B cell (primary cell): ENCODE measurements around the gene TUBA4A. TPM values are rescaled to one million over a fixed set of nuclear protein-coding genes. Genes with fewer than 3 reads are reported as not detected.

Experiments used
- ATAC-seq: fragments of 200-7000 bp; cut with Tn5 transposase; one replicate; pipeline ENCODE4 v1.10.0; 2021; ENCODE audit warnings: low read depth, mild to moderate bottlenecking, moderate number of reproducible peaks, moderate library complexity
- CTCF ChIA-PET: fragments of 350-600 bp; sonication (Branson Sonifier 250); formaldehyde crosslinking; loops from one replicate; lab custom pipeline; 2021; ENCODE audit warnings: antibody characterized with exemption, inconsistent platforms; lab: Charles Lee
- POLR2A ChIA-PET: fragments of 350-600 bp; sonication (Branson Sonifier 250); formaldehyde crosslinking; loops from one replicate; lab custom pipeline; 2021; ENCODE audit warnings: antibody characterized with exemption; lab: Charles Lee
- DNase-seq: peaks from one replicate; pipeline ENCODE4 v3.0.0; 2013
- H2AFZ ChIP-seq: 2 replicates; pipeline ENCODE4 v1.6.1; 2012; ENCODE audit warnings: mild to moderate bottlenecking, low read depth, low read length; ENCODE audit not compliant: insufficient read depth, poor library complexity, severe bottlenecking
- H3K27ac ChIP-seq, 2 donors: 1 replicate in 1 of 2; 2 replicates in 1 of 2; pipeline ENCODE4 v1.5.1; 2012 to 2013; ENCODE audit warnings: low read length in 2 of 2, mild to moderate bottlenecking in 2 of 2, moderate library complexity in 1 of 2
- H3K27me3 ChIP-seq, 4 experiments: fragments of 200-600 bp in 1 of 4; sonication (generic) in 1 of 4; replicated peaks in 1 of 4; 1 replicate in 2 of 4; 2 replicates in 2 of 4; pipeline versions ENCODE4 v1.6.1 to v1.7.0; 2013 to 2016; ENCODE audit warnings: low read length in 3 of 4, mild to moderate bottlenecking in 2 of 4, mixed read lengths in 1 of 4, moderate library complexity in 1 of 4; ENCODE audit not compliant: insufficient read depth in 4 of 4, control insufficient read depth in 3 of 4; ENCODE audit errors: control extremely low read depth in 1 of 4
- H3K36me3 ChIP-seq, 2 experiments: replicated peaks in 1 of 2; 1 replicate in 1 of 2; 2 replicates in 1 of 2; pipeline versions ENCODE4 v1.6.1 to v1.7.1; 2013; ENCODE audit warnings: low read length in 1 of 2; ENCODE audit not compliant: insufficient read depth in 2 of 2, control insufficient read depth in 1 of 2; ENCODE audit errors: control extremely low read depth in 1 of 2, extremely low read depth in 1 of 2
- H3K4me1 ChIP-seq, 2 donors: fragments of 200-600 bp in 1 of 2; sonication (generic) in 1 of 2; 1 replicate in 1 of 2; 2 replicates in 1 of 2; pipeline versions ENCODE4 v1.5.1 to v1.6.1; 2013 to 2017; ENCODE audit warnings: low read length in 2 of 2; ENCODE audit not compliant: control insufficient read depth in 2 of 2, insufficient read depth in 2 of 2
- H3K4me2 ChIP-seq: replicated peaks from 2 replicates; pipeline ENCODE3; 2012; ENCODE audit warnings: mild to moderate bottlenecking, low read depth, low read length; ENCODE audit not compliant: poor library complexity, severe bottlenecking
- H3K4me3 ChIP-seq, 5 experiments: fragments of 200-600 bp in 1 of 5; sonication (generic) in 1 of 5; 1 replicate in 3 of 5; 2 replicates in 2 of 5; pipeline versions ENCODE4 v1.5.1 to v1.7.0; 2011 to 2016; ENCODE audit warnings: low read length in 4 of 5, mild to moderate bottlenecking in 4 of 5, low read depth in 2 of 5, control low read depth in 1 of 5, moderate library complexity in 1 of 5; ENCODE audit not compliant: insufficient read depth in 1 of 5; ENCODE audit errors: control extremely low read depth in 1 of 5, extremely low read depth in 1 of 5
- H3K79me2 ChIP-seq: fragments of 200-600 bp; sonication (generic); one replicate; pipeline ENCODE4 v1.6.0; 2016; ENCODE audit warnings: low read length; ENCODE audit not compliant: control insufficient read depth, insufficient read depth
- H3K9ac ChIP-seq: fragments of 200-600 bp; sonication (generic); 2 replicates; pipeline ENCODE4 v1.6.1; 2017; ENCODE audit warnings: mild to moderate bottlenecking, low read length, moderate library complexity
- H3K9me3 ChIP-seq, 3 donors: one replicate each; pipeline versions ENCODE4 v1.6.1 to v1.7.1; 2013; ENCODE audit warnings: low read length in 2 of 3; ENCODE audit not compliant: control insufficient read depth in 2 of 3, insufficient read depth in 1 of 3; ENCODE audit errors: control extremely low read depth in 1 of 3
- H4K20me1 ChIP-seq: 2 replicates; pipeline ENCODE4 v1.6.0; 2012; ENCODE audit warnings: mild to moderate bottlenecking, low read length; ENCODE audit not compliant: insufficient read depth, control insufficient read depth, poor library complexity, severe bottlenecking
- H3K27ac Mint-ChIP-seq: one replicate; pipeline ENCODE4 v1.8.0; 2021; ENCODE audit warnings: mixed read lengths
- H3K27me3 Mint-ChIP-seq: one replicate; pipeline ENCODE4 v1.8.0; 2021; ENCODE audit warnings: mixed read lengths
- H3K4me1 Mint-ChIP-seq: one replicate; pipeline ENCODE4 v1.8.0; 2021; ENCODE audit warnings: mixed read lengths
- H3K4me3 Mint-ChIP-seq: one replicate; pipeline ENCODE4 v1.8.0; 2021; ENCODE audit warnings: mixed read lengths
- H3K9me3 Mint-ChIP-seq: one replicate; pipeline ENCODE4 v1.8.0; 2022; ENCODE audit warnings: mixed read lengths; ENCODE audit not compliant: insufficient read depth
- EZH2 ChIP-seq: IDR thresholded peaks from 2 replicates; pipeline ENCODE4 v1.6.1; 2012; ENCODE audit warnings: borderline replicate concordance, low read depth, mild to moderate bottlenecking, moderate library complexity, low read length; ENCODE audit not compliant: insufficient read depth, poor library complexity, severe bottlenecking
- WGBS: methylation state at CpG from one replicate; pipeline ENCODE4 v1.1.5; 2013; ENCODE audit warnings: missing lambda C conversion rate; ENCODE audit not compliant: insufficient coverage; 5-methylcytosine and 5-hydroxymethylcytosine counted together
- intact Hi-C: fragments of 100-400 bp; cut with micrococcal nuclease; formaldehyde crosslinking; loops from one replicate; pipeline ENCODE4 v1.10.0; 2022
- polyA plus RNA-seq: library from polyadenylated mRNA; depleted of rRNA; stranded (reverse); fragments of >200 nt; gene quantifications from 2 replicates; pipeline ENCODE4 v1.2.3, GENCODE V29; 2012
- total RNA-seq, 2 donors: library from RNA; stranded (reverse); fragments of 120-200 nt in 1 of 2; gene quantifications; 1 replicate in 1 of 2; 2 replicates in 1 of 2; pipeline versions ENCODE4 v1.2.3 to v1.2.4, GENCODE V29; 2013 to 2022
- TF ChIP-seq, protein P1 (sequence below): fragments of 200-600 bp; IDR thresholded peaks from one replicate; pipeline ENCODE4 v1.8.0; 2022; ENCODE audit warnings: antibody characterized with exemption, mild to moderate bottlenecking

TUBA4A gene
- total and polyA plus RNA-seq, 2 donors (not counting 1 experiment from before 2014, with no cell fraction given) = 196 to 338 TPM

- peaks cover 13% of the 10 kb centered on the region for H3K4me1 Mint-ChIP-seq
- Histone ChIP-seq H3K9me3 (no peaks in the 10 kb centered on the region), H3K27ac (no peak overlapping the region), H3K79me2 (no peaks in the 10 kb centered on the region), H3K4me2 (no peak overlapping the region), H3K4me3 (no peak overlapping the region), H3K4me1 (peaks cover 10 to 13% of the 10 kb centered on the region in 2 donors), H3K9ac (no peak overlapping the region), H2AFZ (no peak overlapping the region), H4K20me1 (peaks cover 2% of the 10 kb centered on the region), H3K27me3 (no peaks in the 10 kb centered on the region), H3K36me3 (peaks cover 0 to 7% of the 10 kb centered on the region in 2 experiments)
- 90% methylated on average over 16 of the region's 16 CpGs for WGBS
- no peaks in the 10 kb centered on the region for H3K27me3 Mint-ChIP-seq
- DNase-seq (no peak), ATAC-seq (no peak)
- intact Hi-C loops = no loop called here
- H3K9me3 Mint-ChIP-seq = no peaks in the 10 kb centered on the region
- ChIA-PET CTCF (interaction anchor here (0.7 to 6.5 kb wide), 5 partner anchors 9 to 131 kb away, joined by 3 to 239 read pairs (median 6); partner anchors contain the start of genes DNAJB2 and NHEJ1), POLR2A (interaction anchor here (0.9 kb wide), 1 partner anchor 11 kb away, joined by 3 read pairs; the partner anchor contains the start of gene DNAJB2)
- H3K27ac Mint-ChIP-seq = no peak overlapping the region
- no peak for TF ChIP-seq EZH2
- no peak overlapping the region for H3K4me3 Mint-ChIP-seq
Measured at GRCh38 chr2:219290381-219291171, 36.9 kb upstream of the TUBA4A start.

DNA sequence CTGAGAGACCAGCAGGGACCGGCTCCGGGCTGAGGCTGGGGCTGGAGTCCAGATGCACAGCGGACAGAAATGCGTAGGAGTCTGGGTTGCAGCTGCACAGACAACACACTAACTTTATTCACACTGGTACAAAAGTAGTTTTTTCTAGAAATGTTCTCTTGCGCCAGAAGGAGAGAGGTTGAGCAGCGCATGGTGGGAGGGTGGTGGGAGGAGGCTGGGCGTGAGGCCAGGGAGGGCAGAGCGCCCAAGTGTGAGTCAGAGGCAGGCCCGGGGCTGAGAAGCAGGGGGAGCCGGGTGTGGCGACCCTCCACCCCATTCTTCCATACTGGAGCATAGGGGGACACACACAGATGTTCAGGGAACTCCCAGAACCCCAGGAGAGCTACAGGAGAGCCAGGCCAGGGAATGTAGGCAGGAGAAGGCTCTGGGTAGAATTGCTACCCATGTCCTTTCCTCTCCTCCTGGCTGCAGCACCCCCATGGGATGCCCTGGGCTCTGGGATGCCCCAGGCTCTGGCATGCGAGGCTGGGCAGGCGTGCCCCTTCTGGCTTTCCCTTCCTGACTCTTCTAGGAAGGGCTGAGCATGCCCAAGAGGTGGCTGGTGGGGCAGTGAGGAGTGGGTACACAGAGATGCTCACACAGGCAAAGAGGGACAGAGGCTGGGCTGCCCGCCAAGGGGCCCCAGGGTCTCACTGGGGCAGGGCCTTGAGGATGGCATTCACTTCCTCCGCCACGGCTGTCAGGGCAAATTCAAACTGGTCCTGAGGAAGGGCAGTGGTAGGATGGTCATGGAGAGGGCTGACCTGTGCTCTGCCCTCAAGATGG lies 36.0 kb upstream of the TUBA4A start:
- no peak overlapping the region for H3K27ac ChIP-seq
- peaks cover 0 to 15% of the 10 kb centered on the region in 2 experiments for H3K36me3 ChIP-seq
- H4K20me1 ChIP-seq = peaks cover 11% of the 10 kb centered on the region
- no peak overlapping the region for H3K27ac Mint-ChIP-seq
- no peak overlapping the region for H3K4me2 ChIP-seq
- 90% methylated on average over 7 of the region's 16 CpGs for WGBS
- no peaks in the 10 kb centered on the region for H3K27me3 Mint-ChIP-seq
- H3K9ac ChIP-seq = no peak overlapping the region
- H3K4me3 Mint-ChIP-seq = no peak overlapping the region
- H3K79me2 ChIP-seq = no peaks in the 10 kb centered on the region
- H3K4me1 Mint-ChIP-seq = peaks cover 7% of the 10 kb centered on the region
- intact Hi-C loops = no loop called here
- TF ChIP-seq, protein P1, sequence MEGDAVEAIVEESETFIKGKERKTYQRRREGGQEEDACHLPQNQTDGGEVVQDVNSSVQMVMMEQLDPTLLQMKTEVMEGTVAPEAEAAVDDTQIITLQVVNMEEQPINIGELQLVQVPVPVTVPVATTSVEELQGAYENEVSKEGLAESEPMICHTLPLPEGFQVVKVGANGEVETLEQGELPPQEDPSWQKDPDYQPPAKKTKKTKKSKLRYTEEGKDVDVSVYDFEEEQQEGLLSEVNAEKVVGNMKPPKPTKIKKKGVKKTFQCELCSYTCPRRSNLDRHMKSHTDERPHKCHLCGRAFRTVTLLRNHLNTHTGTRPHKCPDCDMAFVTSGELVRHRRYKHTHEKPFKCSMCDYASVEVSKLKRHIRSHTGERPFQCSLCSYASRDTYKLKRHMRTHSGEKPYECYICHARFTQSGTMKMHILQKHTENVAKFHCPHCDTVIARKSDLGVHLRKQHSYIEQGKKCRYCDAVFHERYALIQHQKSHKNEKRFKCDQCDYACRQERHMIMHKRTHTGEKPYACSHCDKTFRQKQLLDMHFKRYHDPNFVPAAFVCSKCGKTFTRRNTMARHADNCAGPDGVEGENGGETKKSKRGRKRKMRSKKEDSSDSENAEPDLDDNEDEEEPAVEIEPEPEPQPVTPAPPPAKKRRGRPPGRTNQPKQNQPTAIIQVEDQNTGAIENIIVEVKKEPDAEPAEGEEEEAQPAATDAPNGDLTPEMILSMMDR = no peak
- no peak for TF ChIP-seq EZH2
- no peak overlapping the region for H2AFZ ChIP-seq
- no peak for DNase-seq
- H3K9me3 Mint-ChIP-seq = no peaks in the 10 kb centered on the region
- no peaks in the 10 kb centered on the region for H3K9me3 ChIP-seq
- no peak overlapping the region for H3K4me3 ChIP-seq
- ATAC-seq = no peak
- ChIA-PET CTCF (interaction anchor here (0.8 to 2.7 kb wide), 4 partner anchors 10 to 130 kb away, joined by 3 to 9 read pairs (median 4); partner anchors contain the start of gene NHEJ1), POLR2A (no interaction called here)
- H3K27me3 ChIP-seq = no peaks in the 10 kb centered on the region
- H3K4me1 ChIP-seq = peaks cover 6 to 7% of the 10 kb centered on the region in 2 donors
